ENCODE measurements around the gene FAM107B.
"Not testable (repeated sequence)": the region's sequence is repeated elsewhere in the genome, so short reads cannot be mapped to it uniquely, and the experiment has no call there.

FAM107B gene

GRCh38 chr10:14592026-14592425, 182.7 kb downstream of the FAM107B start (continued):
- TF ChIP-seq, protein P1, sequence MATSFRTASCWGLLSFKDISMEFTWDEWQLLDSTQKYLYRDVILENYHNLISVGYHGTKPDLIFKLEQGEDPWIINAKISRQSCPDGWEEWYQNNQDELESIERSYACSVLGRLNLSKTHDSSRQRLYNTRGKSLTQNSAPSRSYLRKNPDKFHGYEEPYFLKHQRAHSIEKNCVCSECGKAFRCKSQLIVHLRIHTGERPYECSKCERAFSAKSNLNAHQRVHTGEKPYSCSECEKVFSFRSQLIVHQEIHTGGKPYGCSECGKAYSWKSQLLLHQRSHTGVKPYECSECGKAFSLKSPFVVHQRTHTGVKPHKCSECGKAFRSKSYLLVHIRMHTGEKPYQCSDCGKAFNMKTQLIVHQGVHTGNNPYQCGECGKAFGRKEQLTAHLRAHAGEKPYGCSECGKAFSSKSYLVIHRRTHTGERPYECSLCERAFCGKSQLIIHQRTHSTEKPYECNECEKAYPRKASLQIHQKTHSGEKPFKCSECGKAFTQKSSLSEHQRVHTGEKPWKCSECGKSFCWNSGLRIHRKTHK (tag by site-specific recombination; IDR thresholded peaks at IDR 0.05) = no peak
- TF ChIP-seq ZFHX2 (tag by site-specific recombination; conservative IDR thresholded peaks at IDR 0.05) (no peak), ZNF785 (tag by site-specific recombination; IDR thresholded peaks at IDR 0.05) (no peak), ZNF362 (tag by site-specific recombination; IDR thresholded peaks at IDR 0.05) (no peak), GFI1B (tag by site-specific recombination; IDR thresholded peaks at IDR 0.05) (no peak), ZNF704 (tag by site-specific recombination; IDR thresholded peaks at IDR 0.05) (no peak), ZNF24 (tag by site-specific recombination; IDR thresholded peaks at IDR 0.05) (no peak)
- TF ChIP-seq, protein P2, sequence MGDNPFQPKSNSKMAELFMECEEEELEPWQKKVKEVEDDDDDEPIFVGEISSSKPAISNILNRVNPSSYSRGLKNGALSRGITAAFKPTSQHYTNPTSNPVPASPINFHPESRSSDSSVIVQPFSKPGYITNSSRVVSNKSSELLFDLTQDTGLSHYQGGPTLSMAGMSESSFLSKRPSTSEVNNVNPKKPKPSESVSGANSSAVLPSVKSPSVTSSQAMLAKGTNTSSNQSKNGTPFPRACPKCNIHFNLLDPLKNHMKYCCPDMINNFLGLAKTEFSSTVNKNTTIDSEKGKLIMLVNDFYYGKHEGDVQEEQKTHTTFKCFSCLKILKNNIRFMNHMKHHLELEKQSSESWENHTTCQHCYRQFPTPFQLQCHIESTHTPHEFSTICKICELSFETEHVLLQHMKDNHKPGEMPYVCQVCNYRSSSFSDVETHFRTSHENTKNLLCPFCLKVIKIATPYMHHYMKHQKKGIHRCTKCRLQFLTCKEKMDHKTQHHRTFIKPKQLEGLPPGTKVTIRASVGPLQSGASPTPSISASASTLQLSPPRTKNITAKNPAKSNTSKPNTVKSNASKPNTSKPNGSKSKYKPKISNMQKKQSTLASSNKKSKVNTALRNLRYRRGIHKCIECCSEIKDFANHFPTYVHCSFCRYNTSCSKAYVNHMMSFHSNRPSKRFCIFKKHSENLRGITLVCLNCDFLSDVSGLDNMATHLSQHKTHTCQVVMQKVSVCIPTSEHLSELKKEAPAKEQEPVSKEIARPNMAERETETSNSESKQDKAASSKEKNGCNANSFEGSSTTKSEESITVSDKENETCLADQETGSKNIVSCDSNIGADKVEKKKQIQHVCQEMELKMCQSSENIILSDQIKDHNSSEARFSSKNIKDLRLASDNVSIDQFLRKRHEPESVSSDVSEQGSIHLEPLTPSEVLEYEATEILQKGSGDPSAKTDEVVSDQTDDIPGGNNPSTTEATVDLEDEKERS (tag by site-specific recombination; IDR thresholded peaks at IDR 0.05) = no peak

- H3K9me3 ChIP-seq (ENCODE audit: control insufficient read depth, insufficient read depth, low read depth, low read length); CTCF ChIA-PET; H3K36me3 ChIP-seq (ENCODE audit: control insufficient read depth in 2 of 2, insufficient read depth in 1 of 2, low read length in 2 of 2); H3K4me1 ChIP-seq (ENCODE audit: control insufficient read depth, insufficient read depth, low read length); H3K4me3 ChIP-seq (ENCODE audit: low read depth, low read length); H3K27ac ChIP-seq (ENCODE audit: extremely low read depth, low read depth, low read length): not testable (repeated sequence)
- POLR2A ChIA-PET = interaction anchor here (1.6 kb wide), 1 partner anchor 249 kb away, joined by 4 read pairs; the partner anchor contains the start of genes CDNF, HSPA14 and MSANTD7
Measured at GRCh38 chr10:14588938-14589294, 185.8 kb downstream of the FAM107B start.

DNA sequence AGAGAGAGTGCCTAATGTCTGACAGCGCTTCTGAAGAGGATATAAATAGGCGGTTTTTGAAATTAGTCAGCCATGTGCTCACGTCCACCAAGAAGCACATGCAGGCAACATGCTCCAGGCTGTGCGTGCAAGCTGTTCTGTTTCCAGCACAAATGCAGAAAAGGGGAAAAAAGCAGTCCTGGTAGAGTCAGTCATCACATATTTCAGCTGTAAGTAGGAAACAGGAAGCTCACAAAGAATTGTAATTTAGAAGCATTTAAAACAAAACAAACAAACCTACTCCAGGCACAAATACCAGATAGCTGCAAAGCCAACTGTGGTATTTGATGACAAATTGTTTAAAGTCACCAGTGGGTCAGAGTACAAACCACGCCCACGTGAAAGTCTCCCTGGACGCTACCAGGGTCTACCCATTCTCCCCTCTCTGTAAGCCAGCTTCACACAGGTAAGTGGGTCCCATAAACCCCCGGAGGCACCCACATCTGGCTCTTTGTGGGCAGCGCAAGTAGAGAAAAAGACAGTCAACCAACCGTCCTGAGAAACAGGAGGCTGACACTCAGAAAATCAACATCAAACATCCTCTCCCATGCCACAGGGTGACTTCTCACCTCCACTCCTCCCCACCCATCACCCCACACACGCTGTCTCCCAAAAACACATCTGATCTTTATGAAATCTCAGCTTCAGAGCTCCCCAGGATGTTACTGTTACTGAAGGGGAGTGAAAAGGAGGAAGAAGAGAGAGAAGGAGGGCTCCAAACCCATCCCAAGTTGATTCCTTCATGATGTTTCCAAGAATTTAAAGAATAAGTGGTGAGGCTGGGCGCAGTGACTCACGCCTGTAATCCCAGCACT, 186.4 kb downstream of the FAM107B start:
- TF ChIP-seq SCRT1 (tag by site-specific recombination; IDR thresholded peaks at IDR 0.05; ENCODE audit: borderline replicate concordance) (no peak), PBX3 (CRISPR knock-in tag; IDR thresholded peaks at IDR 0.05) (no peak), EGR2 (tag by site-specific recombination; IDR thresholded peaks at IDR 0.05; ENCODE audit: low read depth) (0 out of 2 replicates have a peak, but pooled peaks have one; percentile 25), ZNF10 (tag by site-specific recombination; IDR thresholded peaks at IDR 0.05) (no peak)
- TF ChIP-seq, protein P3, sequence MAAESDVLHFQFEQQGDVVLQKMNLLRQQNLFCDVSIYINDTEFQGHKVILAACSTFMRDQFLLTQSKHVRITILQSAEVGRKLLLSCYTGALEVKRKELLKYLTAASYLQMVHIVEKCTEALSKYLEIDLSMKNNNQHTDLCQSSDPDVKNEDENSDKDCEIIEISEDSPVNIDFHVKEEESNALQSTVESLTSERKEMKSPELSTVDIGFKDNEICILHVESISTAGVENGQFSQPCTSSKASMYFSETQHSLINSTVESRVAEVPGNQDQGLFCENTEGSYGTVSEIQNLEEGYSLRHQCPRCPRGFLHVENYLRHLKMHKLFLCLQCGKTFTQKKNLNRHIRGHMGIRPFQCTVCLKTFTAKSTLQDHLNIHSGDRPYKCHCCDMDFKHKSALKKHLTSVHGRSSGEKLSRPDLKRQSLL (tag by site-specific recombination; IDR thresholded peaks at IDR 0.05) = no peak
- Histone ChIP-seq H3K36me3 (ENCODE audit: control insufficient read depth in 2 of 2, insufficient read depth in 1 of 2, low read length in 2 of 2) (no peaks in the 10 kb centered on the region), H3K27ac (ENCODE audit: extremely low read depth, low read depth, low read length) (no peak overlapping the region), H3K4me3 (ENCODE audit: low read depth, low read length) (no peak overlapping the region), H3K9me3 (ENCODE audit: control insufficient read depth, insufficient read depth, low read depth, low read length) (no peaks in the 10 kb centered on the region), H3K4me1 (ENCODE audit: control insufficient read depth, insufficient read depth, low read length) (peaks cover 3% of the 10 kb centered on the region; the same call in 1 of the 2 replicates)
- POLR2A ChIA-PET = interaction anchor here (1.6 kb wide), 1 partner anchor 250 kb away, joined by 4 read pairs; the partner anchor contains the start of genes CDNF, HSPA14 and MSANTD7
- CTCF ChIA-PET = no interaction called here

Measured in HEK293 (cell line).